Stimulated activated CD4-positive, alpha-beta T cell treated with anti-CD3 and anti-CD28 coated beads, TNF-alpha, amount 100 ng/mL, for 1 hour (primary cell): ENCODE results near the gene DAGLA.

Source experiments
- DNase-seq, 3 donors: peaks; one replicate each; pipeline ENCODE4 v3.0.0-alpha.2; 2020; ENCODE audit warnings: low read depth in 3 of 3, low spot score in 1 of 3

Gene DAGLA

DNA sequence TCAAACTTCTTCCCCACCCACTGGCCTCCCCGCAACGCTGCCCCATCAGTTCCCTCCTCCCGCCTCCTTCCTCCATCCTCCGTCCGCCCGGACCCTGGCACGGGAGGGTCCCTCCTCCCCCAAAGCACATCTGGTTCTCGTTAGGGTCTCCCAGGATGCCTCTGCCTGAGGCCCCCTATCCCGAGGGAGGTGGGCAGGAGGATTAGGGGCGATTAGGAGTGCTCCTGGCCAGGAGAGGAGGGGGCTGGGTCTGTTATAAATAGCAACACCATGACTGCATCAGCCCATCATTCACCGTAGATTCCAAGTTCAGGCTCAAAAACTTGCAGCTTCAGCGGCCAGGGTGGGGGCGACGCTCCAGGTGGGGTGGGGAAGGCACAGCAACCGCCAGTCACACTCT, 82.6 kb downstream of the DAGLA start:
- no peak for DNase-seq

DNA sequence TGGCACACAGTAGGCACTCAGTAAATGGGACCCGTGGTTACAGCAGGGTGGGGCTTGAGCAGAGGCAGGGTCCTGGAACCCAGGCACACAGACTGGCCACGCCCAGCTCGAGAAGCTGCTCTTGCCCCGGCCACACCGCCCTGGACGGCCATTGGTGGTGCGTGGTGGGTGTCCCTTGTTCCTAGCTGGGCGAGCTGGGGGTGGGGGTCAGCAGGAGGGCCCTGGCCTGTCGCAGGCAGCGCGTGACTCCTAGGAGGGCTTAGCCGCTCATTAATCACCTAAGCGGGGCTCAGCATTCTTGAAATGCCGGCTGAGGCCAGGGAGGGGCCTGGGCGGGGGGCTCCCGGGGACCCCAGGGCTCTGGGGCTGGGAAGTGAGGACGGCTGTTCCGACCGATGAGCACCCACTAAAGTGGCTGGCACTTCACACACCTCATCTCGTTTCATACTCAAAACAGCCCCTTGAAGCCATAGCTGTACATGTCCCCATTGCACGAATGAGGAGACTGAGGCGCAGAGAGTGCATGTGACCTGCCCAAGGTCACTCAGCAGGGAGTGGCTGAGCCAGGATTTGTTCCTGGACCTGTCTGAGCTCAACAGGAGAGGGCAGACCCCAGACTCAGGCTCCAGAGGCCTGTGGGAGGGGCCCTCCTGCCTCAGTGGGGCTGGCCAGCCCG, 83.9 kb downstream of the DAGLA start:
- DNase-seq = no peak

GRCh38 chr11:61764606-61765260, 84.5 kb downstream of the DAGLA start:
- DNase-seq = no peak

DNA sequence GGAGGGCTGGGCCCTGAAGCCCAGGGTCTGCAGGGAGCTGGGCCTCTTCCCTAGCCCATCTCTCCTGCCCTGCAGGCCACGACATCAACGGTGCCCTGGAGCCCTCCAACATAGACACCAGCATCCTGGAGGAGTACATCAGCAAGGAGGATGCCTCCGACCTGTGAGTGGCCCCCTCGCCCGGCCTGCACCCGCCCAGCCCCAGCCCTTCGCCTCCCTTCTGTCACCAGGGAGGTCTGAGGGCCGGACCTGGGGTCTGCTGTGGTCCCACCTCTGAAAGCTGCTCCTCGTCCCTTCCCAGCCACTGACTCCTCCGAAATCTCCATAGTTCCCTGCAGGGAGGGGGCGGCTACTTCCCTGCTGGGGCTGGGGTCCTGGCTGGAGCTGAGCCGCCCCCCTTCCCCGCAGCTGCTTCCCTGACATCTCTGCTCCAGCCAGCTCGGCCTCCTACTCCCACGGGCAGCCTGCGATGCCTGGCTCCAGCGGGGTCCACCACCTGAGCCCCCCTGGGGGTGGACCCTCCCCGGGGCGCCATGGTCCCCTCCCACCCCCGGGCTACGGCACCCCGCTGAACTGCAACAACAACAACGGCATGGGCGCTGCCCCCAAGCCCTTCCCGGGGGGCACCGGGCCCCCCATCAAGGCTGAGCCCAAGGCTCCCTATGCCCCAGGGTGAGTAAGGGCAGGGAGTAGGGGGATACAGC, 85.5 kb downstream of the DAGLA start:
- no peak for DNase-seq

GRCh38 chr11:61766353-61766841, 86.2 kb downstream of the DAGLA start:
- DNase-seq = no peak

GRCh38 chr11:61768376-61769076, 88.3 kb downstream of the DAGLA start:
- DNase-seq = no peak

GRCh38 chr11:61769169-61769920, 89.2 kb downstream of the DAGLA start:
- no peak for DNase-seq

DNA sequence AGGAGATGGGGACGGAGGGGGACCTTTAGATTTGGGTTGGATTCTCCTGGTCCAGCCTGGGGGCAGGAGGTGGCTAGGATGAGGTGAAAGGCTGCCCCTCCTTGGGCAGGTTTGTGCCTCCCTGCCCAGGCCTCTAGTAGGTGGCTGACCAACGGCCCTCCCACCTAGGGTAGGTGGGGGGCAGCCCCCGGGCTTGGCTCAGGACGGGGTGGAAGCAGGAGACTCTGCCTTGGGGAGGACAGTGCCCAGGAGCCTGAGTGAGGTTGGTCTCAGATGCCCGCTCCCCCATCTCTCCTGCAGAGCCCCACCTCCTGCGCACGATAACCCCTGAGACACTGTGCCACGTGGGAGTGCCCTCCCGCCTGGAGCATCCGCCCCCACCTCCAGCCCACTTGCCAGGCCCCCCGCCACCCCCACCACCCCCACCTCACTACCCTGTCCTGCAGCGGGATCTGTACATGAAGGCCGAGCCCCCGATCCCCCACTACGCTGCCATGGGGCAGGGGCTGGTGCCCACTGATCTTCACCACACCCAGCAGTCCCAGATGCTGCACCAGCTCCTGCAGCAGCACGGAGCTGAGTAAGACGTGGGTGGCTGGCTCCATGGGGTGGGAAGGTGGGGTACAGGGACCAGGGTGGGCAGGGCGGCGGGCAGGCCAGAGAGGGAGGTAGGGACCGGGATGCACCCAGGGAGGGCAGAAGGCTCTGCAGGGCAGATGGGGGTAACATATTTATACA, 89.9 kb downstream of the DAGLA start:
- DNase-seq = no peak

DNA sequence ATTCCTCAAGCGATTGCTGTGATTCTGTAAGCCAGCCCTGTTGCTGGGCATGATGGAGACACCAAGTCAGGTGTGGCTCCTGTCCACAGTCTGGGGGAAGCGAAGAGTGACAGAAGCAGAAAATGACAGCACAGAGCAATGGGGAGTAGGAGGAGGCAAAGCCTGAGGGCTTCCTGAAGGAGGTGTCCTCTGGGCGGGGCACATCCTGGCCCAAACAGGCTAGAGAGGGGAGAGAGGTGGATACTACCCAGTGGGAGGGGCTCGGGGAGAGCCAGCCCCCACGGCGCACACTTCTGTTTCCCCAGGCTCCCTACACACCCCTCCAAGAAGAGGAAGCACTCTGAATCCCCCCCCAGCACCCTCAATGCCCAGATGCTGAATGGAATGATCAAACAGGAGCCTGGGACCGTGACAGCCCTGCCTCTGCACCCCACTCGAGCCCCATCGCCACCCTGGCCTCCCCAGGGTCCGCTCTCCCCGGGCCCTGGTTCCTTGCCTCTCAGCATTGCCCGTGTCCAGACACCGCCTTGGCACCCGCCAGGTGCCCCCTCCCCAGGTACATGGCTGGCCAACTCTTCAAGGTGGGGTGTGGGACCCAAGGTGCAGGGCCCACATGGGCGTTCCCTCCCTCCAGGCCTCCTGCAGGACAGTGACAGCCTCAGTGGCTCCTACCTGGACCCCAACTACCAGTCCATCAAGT, 91.2 kb downstream of the DAGLA start:
- DNase-seq = no peak

- DNase-seq = no peak
Observed at GRCh38 chr11:61771985-61772455, 91.8 kb downstream of the DAGLA start.

DNA sequence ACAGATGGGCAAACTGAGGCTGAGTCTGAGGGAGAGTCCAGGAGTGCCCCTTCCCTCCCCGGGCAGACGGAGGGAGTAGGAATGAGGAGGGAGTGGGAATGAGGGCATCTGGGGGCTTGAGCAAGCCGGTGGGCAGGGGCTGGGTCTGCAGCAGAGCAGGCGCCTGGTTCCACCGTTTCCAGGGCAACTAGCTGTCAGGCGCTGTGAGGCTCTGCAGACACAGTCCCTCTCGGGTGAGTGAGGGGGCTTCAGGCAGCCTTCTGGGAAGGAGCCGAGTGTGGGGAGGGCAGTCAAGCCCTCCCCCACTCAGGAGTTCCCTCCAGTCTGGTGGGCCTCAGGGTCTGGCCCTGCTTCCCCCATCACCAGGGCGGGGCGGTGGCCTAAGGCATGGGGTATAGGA, 93.2 kb downstream of the DAGLA start:
- no peak for DNase-seq

- no peak for DNase-seq
Observed at GRCh38 chr11:61773809-61774208, 93.6 kb downstream of the DAGLA start.

DNA sequence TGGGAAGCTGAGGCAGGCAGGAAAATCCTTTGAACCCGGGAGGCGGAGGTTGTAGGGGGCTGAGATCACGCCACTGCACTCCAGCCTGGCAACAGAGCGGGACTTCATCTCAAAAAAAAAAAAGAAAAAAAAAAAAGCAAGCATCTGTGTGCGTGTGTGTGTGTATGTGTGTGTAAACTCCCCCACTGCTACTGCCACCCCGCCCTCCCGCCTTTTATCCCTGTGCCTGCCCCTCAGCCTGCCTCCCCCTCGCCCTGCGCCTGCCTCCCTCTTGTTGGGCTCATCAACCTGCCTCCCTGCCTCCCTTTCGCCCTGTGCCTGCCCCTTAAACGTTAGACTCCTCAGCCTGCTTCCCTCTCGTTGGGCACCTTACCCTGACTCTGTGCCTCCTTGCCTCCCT, 94.2 kb downstream of the DAGLA start:
- no peak for DNase-seq

DNA sequence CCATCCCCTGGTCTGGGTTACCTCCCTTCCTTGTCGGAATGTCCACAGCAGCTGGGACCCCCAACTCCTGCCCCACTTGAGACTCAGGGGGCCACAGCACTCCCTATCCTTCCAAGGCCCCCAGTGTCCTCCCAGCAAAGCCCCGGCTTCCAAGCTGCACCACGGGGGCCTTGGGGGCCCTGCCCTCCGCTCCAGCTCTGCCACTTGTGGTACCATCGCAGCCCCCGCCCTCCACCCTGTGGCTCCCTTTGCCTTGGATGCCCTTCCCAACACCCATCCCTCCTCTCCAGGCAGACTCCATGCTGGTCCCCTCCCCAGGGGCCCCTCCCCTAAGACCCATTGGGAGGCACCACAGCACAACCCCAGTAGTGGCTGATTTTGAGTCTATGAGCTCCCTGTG, 94.9 kb downstream of the DAGLA start:
- DNase-seq = no peak

- no peak for DNase-seq
Observed at GRCh38 chr11:61775606-61776554, 95.7 kb downstream of the DAGLA start.

DNA sequence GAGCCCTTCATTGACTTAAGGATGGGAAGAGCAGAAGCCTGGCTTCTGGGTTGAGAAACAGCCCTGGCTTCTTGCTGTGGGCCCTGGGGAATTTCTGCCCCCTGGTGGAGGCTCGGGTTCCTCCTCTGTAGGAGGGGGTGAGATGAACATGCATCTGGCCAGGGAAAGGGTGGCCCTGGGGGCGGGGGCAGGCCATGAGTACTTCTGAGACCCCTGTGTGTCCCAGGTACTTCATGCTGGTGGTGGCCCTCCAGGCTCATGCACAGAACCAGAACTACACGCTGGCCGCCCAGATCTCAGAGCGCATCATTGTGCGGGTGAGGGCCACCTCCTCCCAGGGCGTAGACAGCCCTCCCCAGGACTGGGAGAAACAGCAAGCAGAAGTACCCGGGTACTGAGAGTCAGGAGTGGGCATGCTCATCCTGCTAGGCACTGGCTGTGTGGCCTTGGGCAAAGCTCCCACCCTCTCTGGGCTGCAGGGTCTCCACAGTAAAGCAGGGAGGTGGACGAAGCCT, 96.4 kb downstream of the DAGLA start:
- peak in 1 of 3 donors; percentile 45 for DNase-seq

DNA sequence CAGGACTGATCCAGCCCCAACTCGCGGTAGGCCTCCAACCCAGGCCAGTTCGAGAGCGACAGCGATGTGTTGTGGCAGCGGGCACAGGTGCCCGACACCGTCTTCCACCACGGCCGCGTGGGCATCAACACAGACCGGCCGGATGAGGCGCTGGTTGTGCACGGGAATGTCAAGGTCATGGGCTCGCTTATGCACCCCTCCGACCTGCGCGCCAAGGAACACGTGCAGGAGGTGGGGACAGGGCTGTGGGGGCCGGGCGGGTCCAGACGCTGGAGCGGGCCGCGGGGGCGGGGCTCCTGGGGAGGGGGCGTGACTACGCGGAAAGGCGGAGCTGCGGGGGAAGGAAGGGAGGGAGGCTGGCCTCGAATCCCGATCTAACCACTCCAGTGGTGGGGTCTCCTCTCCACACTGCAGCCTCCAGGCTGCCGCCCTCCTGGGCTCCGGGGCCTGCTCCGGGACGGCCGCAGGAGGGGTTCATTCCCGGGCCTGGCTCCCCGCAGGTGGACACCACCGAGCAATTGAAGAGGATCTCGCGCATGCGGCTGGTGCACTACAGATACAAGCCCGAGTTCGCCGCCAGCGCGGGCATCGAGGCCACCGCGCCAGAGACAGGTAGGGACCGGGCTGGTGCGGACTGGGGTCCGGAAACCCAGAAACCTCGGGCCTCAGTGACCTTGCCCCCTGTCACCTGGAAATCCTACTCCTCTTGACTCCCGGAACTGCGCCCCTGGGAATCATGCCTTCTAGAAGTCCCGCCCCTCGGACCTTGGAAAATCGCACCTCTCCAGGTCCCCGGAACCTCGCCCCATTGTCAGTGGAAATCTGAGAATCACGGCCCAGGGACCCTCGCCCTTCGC, 97.3 kb downstream of the DAGLA start:
- peak in 2 of 3 donors; percentile 19 to 62 for DNase-seq
